HG03060 (cell line): ENCODE measurements around the gene PDSS2.

Source experiments
- ATAC-seq: cut with Tn5 transposase; IDR thresholded peaks from one replicate; pipeline ENCODE4 v1.9.1; 2021; ENCODE audit warnings: low read depth, moderate number of reproducible peaks; ENCODE audit not compliant: unreplicated experiment

PDSS2 gene

DNA sequence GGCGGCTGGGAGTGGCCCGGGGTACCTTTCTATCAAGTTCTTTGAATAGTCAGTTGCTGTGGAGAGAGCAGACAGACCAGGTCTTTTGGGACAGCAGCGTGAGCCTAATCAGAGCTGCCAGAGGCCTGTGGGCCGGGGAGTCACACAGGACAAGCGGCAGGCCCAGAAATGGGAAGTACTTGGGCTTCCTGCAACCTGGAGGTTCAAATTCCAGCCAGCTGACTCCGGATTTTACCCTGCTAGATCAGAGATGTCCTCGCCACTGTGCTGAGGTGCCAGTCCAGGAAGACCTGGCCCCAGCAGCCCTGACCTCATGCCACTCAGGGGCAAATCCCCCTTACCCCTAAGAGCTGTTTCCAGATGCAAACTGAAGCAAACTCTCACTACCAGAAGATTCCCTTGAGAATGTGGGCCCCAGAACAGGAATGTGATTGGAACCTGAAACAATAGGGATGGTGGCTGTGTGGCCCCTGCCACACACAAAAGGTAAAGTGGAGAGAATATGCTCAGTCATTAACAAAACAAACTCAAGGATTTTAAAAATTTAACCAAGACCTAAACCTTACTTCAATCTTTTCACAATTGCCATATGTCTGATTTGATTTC, 353.8 kb downstream of the PDSS2 start:
- no peak for ATAC-seq

DNA sequence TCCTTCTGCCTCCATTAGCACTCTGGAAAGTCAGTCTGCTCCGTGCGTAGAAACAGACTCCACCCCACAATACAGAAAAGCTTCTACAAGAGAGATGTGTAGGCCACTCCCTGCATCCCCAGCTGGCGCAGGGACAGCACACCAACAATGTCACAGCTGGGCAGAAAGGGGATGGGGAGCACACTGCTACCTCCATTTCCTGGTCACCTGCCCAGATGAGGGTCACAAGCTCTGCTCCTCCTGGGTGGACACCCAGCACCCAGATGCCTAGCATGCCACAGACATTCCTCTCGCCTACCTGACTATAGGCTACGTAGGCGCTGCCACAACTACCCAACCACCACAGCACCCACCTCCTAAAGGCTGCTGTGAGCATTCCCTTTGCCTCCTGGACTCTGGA, 356.3 kb downstream of the PDSS2 start:
- no peak for ATAC-seq
